Neural progenitor cell (in vitro differentiated cells): ENCODE data around the gene ZNF813. TPM values are rescaled to one million over a fixed set of nuclear protein-coding genes. Genes with fewer than 3 reads are reported as not detected.

Experiments
- DNase-seq: peaks from one replicate; pipeline ENCODE4 v3.0.0-alpha.2; 2016; ENCODE audit warnings: low spot score
- H2AFZ ChIP-seq: fragments of 200-600 bp; sonication (generic); replicated peaks from 2 replicates; pipeline ENCODE4 v1.6.1; 2016; ENCODE audit warnings: antibody characterized with exemption
- H3F3A ChIP-seq: fragments of 200-600 bp; sonication (generic); 2 replicates; pipeline ENCODE4 v1.6.1; 2016; ENCODE audit warnings: antibody characterized with exemption, low read depth
- H3K27ac ChIP-seq: fragments of 200-600 bp; sonication (generic); 2 replicates; pipeline ENCODE4 v1.5.1; 2016; ENCODE audit warnings: mild to moderate bottlenecking
- H3K27me3 ChIP-seq: fragments of 200-600 bp; sonication (generic); 2 replicates; pipeline ENCODE4 v1.6.1; 2016; ENCODE audit warnings: mild to moderate bottlenecking, moderate library complexity
- H3K36me3 ChIP-seq: fragments of 200-600 bp; sonication (generic); 2 replicates; pipeline ENCODE4 v1.5.1; 2016
- H3K4me1 ChIP-seq: fragments of 200-600 bp; sonication (generic); 2 replicates; pipeline ENCODE4 v1.6.1; 2016; ENCODE audit warnings: mixed run types
- H3K4me2 ChIP-seq: fragments of 200-600 bp; sonication (generic); 2 replicates; pipeline ENCODE4 v1.6.1; 2016
- H3K4me3 ChIP-seq: fragments of 200-600 bp; sonication (generic); 2 replicates; pipeline ENCODE4 v1.5.1; 2016
- H3K79me2 ChIP-seq: fragments of 200-600 bp; sonication (generic); 2 replicates; pipeline ENCODE4 v1.6.1; 2016; ENCODE audit warnings: low read depth
- H3K9ac ChIP-seq: fragments of 200-600 bp; sonication (generic); 2 replicates; pipeline ENCODE4 v1.6.1; 2016
- H3K9me3 ChIP-seq: fragments of 200-600 bp; sonication (generic); 2 replicates; pipeline ENCODE4 v1.5.1; 2016; ENCODE audit warnings: low read depth
- H4K20me1 ChIP-seq: fragments of 200-600 bp; sonication (generic); 2 replicates; pipeline ENCODE4 v1.6.1; 2016; ENCODE audit warnings: low read depth
- H3K27ac Mint-ChIP-seq: 3 replicates; pipeline ENCODE4 v1.8.0; 2021; ENCODE audit warnings: mixed read lengths
- H3K27me3 Mint-ChIP-seq: 2 replicates; pipeline ENCODE4 v1.8.0; 2022; ENCODE audit warnings: low read depth, mild to moderate bottlenecking, inconsistent platforms, moderate library complexity, mixed read lengths; ENCODE audit not compliant: insufficient read depth
- H3K36me3 Mint-ChIP-seq: 3 replicates; pipeline ENCODE4 v1.8.0; 2021; ENCODE audit warnings: mixed read lengths
- H3K4me1 Mint-ChIP-seq: 3 replicates; pipeline ENCODE4 v1.8.0; 2021; ENCODE audit warnings: mixed read lengths
- H3K4me3 Mint-ChIP-seq: 3 replicates; pipeline ENCODE4 v1.8.0; 2021; ENCODE audit warnings: mild to moderate bottlenecking, moderate library complexity, mixed read lengths
- H3K9me3 Mint-ChIP-seq: 3 replicates; pipeline ENCODE4 v1.8.0; 2020; ENCODE audit warnings: mixed read lengths
- EZH2 ChIP-seq: fragments of 200-600 bp; sonication (generic); IDR thresholded peaks from 2 replicates; pipeline ENCODE4 v1.6.1; 2017; ENCODE audit warnings: antibody characterized with exemption, mild to moderate bottlenecking, moderate library complexity
- EZH2phosphoT487 ChIP-seq: fragments of 200-600 bp; sonication (generic); IDR thresholded peaks from 2 replicates; pipeline ENCODE4 v1.6.1; 2017; ENCODE audit warnings: antibody characterized with exemption
- total RNA-seq: library from RNA; depleted of rRNA; stranded (reverse); fragments of >200 nt; gene quantifications from 2 replicates; pipeline ENCODE4 v1.2.3, GENCODE V29; 2015; ENCODE audit warnings: low replicate concordance
- TF ChIP-seq, protein P1 (sequence below): fragments of 200-600 bp; sonication (generic); IDR thresholded peaks from 2 replicates; pipeline ENCODE4 v1.5.1; 2017; ENCODE audit warnings: antibody characterized with exemption, mild to moderate bottlenecking

ZNF813 gene
- total RNA-seq, 1 donor from 2014 or later, result 24.3 TPM

DNA sequence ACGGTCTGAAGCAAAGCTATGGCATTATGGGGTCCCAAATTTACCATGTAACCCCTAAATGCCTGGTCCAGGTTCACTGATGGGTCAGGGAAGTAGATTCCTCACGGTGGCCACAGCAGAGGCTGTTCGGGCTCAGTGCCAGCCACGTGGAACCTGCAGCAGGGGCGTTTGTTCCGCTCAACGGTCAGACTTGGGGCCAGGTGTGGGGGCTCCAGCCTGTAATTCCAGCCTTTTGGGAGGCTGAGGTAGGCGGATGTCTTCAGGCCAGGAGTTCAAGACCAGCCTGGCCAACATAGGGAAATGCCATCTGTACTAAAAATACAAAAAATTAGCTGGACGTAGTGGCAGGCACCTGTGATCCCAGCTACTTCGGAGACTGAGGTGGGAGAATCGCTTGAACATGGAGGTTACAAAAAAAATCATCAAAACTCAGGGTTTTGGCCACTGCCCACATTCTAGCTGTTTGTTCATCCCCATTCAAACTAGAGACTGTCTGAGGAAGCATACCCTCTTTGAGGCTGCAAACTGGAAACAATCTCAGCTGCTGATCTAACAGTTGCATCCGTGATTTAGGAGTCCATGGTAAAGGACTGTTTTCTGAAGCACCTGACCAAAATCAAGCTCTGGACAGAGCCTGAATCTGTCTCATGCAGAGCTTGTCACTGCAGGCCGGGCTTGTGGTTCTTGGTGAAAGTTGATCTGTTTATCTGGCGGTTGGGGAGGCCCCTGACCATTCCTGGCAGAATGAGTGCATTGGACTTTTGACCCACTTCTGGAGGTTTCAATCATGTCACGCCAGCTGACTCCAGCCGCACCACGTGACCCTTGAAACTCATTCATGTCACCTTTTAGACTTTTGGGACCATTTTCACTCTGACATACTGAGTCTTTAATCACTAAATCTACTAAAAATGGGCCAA lies 40.2 kb downstream of the ZNF813 start:
- Histone ChIP-seq H3K9me3 (no peaks in the 10 kb centered on the region), H3K79me2 (no peaks in the 10 kb centered on the region), H3K4me1 (no peaks in the 10 kb centered on the region), H2AFZ (no peak overlapping the region), H3K27me3 (no peaks in the 10 kb centered on the region), H3K4me2 (no peak overlapping the region), H3F3A (no peaks in the 10 kb centered on the region), H3K36me3 (no peaks in the 10 kb centered on the region), H3K4me3 (no peak overlapping the region), H3K27ac (no peak overlapping the region), H4K20me1 (no peaks in the 10 kb centered on the region), H3K9ac (no peak overlapping the region)
- H3K4me1 Mint-ChIP-seq, result no peaks in the 10 kb centered on the region
- no peaks in the 10 kb centered on the region for H3K36me3 Mint-ChIP-seq
- peaks cover 10% of the 10 kb centered on the region for H3K27me3 Mint-ChIP-seq
- peaks cover 10% of the 10 kb centered on the region for H3K9me3 Mint-ChIP-seq
- no peak for DNase-seq
- no peak overlapping the region for H3K4me3 Mint-ChIP-seq
- TF ChIP-seq EZH2 (no peak), EZH2phosphoT487 (no peak)
- TF ChIP-seq, protein P1, sequence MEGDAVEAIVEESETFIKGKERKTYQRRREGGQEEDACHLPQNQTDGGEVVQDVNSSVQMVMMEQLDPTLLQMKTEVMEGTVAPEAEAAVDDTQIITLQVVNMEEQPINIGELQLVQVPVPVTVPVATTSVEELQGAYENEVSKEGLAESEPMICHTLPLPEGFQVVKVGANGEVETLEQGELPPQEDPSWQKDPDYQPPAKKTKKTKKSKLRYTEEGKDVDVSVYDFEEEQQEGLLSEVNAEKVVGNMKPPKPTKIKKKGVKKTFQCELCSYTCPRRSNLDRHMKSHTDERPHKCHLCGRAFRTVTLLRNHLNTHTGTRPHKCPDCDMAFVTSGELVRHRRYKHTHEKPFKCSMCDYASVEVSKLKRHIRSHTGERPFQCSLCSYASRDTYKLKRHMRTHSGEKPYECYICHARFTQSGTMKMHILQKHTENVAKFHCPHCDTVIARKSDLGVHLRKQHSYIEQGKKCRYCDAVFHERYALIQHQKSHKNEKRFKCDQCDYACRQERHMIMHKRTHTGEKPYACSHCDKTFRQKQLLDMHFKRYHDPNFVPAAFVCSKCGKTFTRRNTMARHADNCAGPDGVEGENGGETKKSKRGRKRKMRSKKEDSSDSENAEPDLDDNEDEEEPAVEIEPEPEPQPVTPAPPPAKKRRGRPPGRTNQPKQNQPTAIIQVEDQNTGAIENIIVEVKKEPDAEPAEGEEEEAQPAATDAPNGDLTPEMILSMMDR, result no peak
- no peak overlapping the region for H3K27ac Mint-ChIP-seq

DNA sequence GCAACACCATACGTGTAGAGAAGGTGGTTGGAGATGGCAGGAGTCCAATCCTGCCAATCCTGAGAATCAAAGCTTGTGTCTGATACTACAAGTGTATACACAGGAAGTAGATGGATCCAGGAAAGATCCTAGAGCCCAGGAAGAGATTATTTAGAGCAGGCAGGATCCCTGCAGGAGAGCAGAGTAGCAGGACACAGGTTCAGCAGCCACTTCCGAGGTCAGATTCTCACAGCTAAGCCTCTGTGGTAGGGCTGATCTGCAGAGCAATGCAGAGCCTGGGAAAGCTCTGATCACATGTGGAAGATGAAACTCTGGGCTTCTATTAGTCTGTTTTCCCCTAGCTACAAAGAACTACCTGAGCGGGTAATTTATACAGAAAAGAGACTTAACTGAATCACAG lies 41.9 kb downstream of the ZNF813 start:
- Histone ChIP-seq H3K27me3 (no peaks in the 10 kb centered on the region), H3K9ac (no peak overlapping the region), H3K4me3 (no peak overlapping the region), H3K4me2 (no peak overlapping the region), H3K36me3 (no peaks in the 10 kb centered on the region), H3K79me2 (no peaks in the 10 kb centered on the region), H4K20me1 (no peaks in the 10 kb centered on the region), H2AFZ (no peak overlapping the region), H3K27ac (no peak overlapping the region), H3K9me3 (no peaks in the 10 kb centered on the region), H3F3A (no peaks in the 10 kb centered on the region), H3K4me1 (no peaks in the 10 kb centered on the region)
- no peak for TF ChIP-seq EZH2phosphoT487
- no peak for TF ChIP-seq EZH2
- TF ChIP-seq, protein P1, result no peak
- Mint-ChIP-seq H3K9me3 (peaks cover 10% of the 10 kb centered on the region), H3K27me3 (peaks cover 10% of the 10 kb centered on the region), H3K4me1 (no peaks in the 10 kb centered on the region), H3K36me3 (no peaks in the 10 kb centered on the region), H3K27ac (no peak overlapping the region), H3K4me3 (no peak overlapping the region)
- DNase-seq, result no peak

DNA sequence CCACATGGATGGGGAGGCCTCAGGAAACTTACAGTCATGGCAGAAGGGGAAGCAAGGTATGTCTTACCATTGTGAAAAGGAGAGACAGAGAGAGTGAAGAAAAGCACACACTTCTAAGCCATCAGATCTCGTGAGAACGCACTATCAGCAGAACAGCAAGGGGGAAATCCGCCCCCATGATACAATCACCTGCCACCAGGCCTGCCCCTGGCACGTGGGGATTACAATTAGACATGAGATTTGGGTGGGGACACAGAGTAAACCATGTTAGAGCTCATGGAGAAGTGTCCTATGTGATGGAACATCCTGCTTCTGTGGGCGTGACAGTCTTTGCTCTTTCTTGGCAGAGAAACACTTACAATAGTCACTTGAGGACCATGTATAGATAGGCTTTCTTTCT lies 42.3 kb downstream of the ZNF813 start:
- no peaks in the 10 kb centered on the region for H3K4me1 Mint-ChIP-seq
- H3K27ac Mint-ChIP-seq, result no peak overlapping the region
- TF ChIP-seq EZH2phosphoT487 (no peak), EZH2 (no peak)
- TF ChIP-seq, protein P1, result no peak
- H3K79me2 ChIP-seq, result no peaks in the 10 kb centered on the region
- H3K4me1 ChIP-seq, result no peaks in the 10 kb centered on the region
- no peaks in the 10 kb centered on the region for H3K36me3 Mint-ChIP-seq
- no peaks in the 10 kb centered on the region for H3K9me3 ChIP-seq
- H3F3A ChIP-seq, result no peaks in the 10 kb centered on the region
- no peak overlapping the region for H3K9ac ChIP-seq
- no peak overlapping the region for H3K4me3 Mint-ChIP-seq
- H3K27me3 ChIP-seq, result no peaks in the 10 kb centered on the region
- H3K36me3 ChIP-seq, result no peaks in the 10 kb centered on the region
- no peak overlapping the region for H3K4me2 ChIP-seq
- H2AFZ ChIP-seq, result no peak overlapping the region
- H3K27ac ChIP-seq, result no peak overlapping the region
- DNase-seq, result no peak
- peaks cover 10% of the 10 kb centered on the region for H3K27me3 Mint-ChIP-seq
- H4K20me1 ChIP-seq, result no peaks in the 10 kb centered on the region
- H3K4me3 ChIP-seq, result no peak overlapping the region
- H3K9me3 Mint-ChIP-seq, result peaks cover 10% of the 10 kb centered on the region
